ENCODE results near the gene PARD6A.
A peak's percentile ranks its signal among the peaks of the same experiment; 100 is the strongest.

PARD6A gene

GRCh38 chr16:67662653-67663010 is 1.9 kb downstream of the PARD6A start:
- H3K4me3 ChIP-seq (replicated peaks in 1 of 2; ENCODE audit: low read depth in 2 of 2, low read length in 2 of 2), result no peak overlapping the region
- TF ChIP-seq CTCF (IDR thresholded peaks at IDR 0.05; ENCODE audit: low read depth, low read length), result no peak
- DNase-seq (ENCODE audit: low read depth in 2 of 2), result no peak

GRCh38 chr16:67663151-67663876 is 2.6 kb downstream of the PARD6A start:
- DNase-seq (ENCODE audit: low read depth in 2 of 2), result no peak
- TF ChIP-seq CTCF (IDR thresholded peaks at IDR 0.05; ENCODE audit: low read depth, low read length), result peak; percentile 37
- no peak overlapping the region for H3K4me3 ChIP-seq (replicated peaks in 1 of 2; ENCODE audit: low read depth in 2 of 2, low read length in 2 of 2)

GRCh38 chr16:67663877-67664222 is 3.1 kb downstream of the PARD6A start:
- no peak for TF ChIP-seq CTCF (IDR thresholded peaks at IDR 0.05; ENCODE audit: low read depth, low read length)

GRCh38 chr16:67664258-67664657 is 3.5 kb downstream of the PARD6A start:
- DNase-seq (ENCODE audit: low read depth in 2 of 2), result no peak
- no peak overlapping the region for H3K4me3 ChIP-seq (replicated peaks in 1 of 2; ENCODE audit: low read depth in 2 of 2, low read length in 2 of 2)
- no peak for TF ChIP-seq CTCF (IDR thresholded peaks at IDR 0.05; ENCODE audit: low read depth, low read length)

More at GRCh38 chr16:67663877-67664222, 3.1 kb downstream of the PARD6A start:
- no peak for DNase-seq (ENCODE audit: low read depth in 2 of 2)
- H3K4me3 ChIP-seq (replicated peaks in 1 of 2; ENCODE audit: low read depth in 2 of 2, low read length in 2 of 2), result no peak overlapping the region

GRCh38 chr16:67664871-67665270 is 4.1 kb downstream of the PARD6A start:
- H3K4me3 ChIP-seq (replicated peaks in 1 of 2; ENCODE audit: low read depth in 2 of 2, low read length in 2 of 2), result no peak overlapping the region
- TF ChIP-seq CTCF (IDR thresholded peaks at IDR 0.05; ENCODE audit: low read depth, low read length), result no peak
- DNase-seq (ENCODE audit: low read depth in 2 of 2), result no peak

GRCh38 chr16:67665598-67665997 is 4.8 kb downstream of the PARD6A start:
- DNase-seq (ENCODE audit: low read depth in 2 of 2), result no peak
- no peak for TF ChIP-seq CTCF (IDR thresholded peaks at IDR 0.05; ENCODE audit: low read depth, low read length)
- peak overlapping the region; percentile 56 to 69 for H3K4me3 ChIP-seq (replicated peaks in 1 of 2; ENCODE audit: low read depth in 2 of 2, low read length in 2 of 2)

- no peak for TF ChIP-seq CTCF (IDR thresholded peaks at IDR 0.05; ENCODE audit: low read depth, low read length)
- peak overlapping the region; percentile 56 to 69 for H3K4me3 ChIP-seq (replicated peaks in 1 of 2; ENCODE audit: low read depth in 2 of 2, low read length in 2 of 2)
- DNase-seq (ENCODE audit: low read depth in 2 of 2), result peak; percentile 39 to 50
These were observed 5.3 kb downstream of the PARD6A start for GRCh38 chr16:67666032-67666551.

Measured in cardiac fibroblast (primary cell).